Measurements from ENCODE around the gene GLIS1.

DNA sequence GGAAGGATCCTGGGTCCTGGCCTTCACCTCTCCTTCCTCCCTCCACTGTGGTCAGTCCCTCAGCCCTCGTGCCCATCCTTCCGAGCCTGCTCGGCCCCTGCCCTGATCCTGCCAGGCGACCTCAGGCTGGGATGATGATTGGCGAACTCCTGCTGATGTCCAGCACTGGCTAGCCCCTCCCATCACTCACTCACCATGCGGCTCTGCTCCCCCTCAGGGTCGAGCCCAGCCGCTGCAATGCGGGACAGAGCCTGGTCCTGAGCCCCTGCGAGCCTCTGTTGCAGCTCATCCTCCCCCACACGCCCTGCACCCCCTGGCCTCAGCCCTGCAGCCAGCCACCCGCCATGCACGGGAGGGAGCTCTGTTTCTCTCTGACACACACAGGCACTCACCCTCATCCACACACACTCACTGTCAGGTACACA is 179.6 kb downstream of the GLIS1 start:
- TF ChIP-seq EZH2phosphoT487 (conservative IDR thresholded peaks at IDR 0.05; ENCODE audit: low read length): no peak
- TF ChIP-seq, protein P1, sequence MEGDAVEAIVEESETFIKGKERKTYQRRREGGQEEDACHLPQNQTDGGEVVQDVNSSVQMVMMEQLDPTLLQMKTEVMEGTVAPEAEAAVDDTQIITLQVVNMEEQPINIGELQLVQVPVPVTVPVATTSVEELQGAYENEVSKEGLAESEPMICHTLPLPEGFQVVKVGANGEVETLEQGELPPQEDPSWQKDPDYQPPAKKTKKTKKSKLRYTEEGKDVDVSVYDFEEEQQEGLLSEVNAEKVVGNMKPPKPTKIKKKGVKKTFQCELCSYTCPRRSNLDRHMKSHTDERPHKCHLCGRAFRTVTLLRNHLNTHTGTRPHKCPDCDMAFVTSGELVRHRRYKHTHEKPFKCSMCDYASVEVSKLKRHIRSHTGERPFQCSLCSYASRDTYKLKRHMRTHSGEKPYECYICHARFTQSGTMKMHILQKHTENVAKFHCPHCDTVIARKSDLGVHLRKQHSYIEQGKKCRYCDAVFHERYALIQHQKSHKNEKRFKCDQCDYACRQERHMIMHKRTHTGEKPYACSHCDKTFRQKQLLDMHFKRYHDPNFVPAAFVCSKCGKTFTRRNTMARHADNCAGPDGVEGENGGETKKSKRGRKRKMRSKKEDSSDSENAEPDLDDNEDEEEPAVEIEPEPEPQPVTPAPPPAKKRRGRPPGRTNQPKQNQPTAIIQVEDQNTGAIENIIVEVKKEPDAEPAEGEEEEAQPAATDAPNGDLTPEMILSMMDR (IDR thresholded peaks at IDR 0.05; ENCODE audit: insufficient read depth, low read length, poor library complexity, severe bottlenecking): no peak
